GM12892 (cell line): Measurements from ENCODE around the gene APOLD1.

Experiments used
- POLR2A ChIP-seq: IDR thresholded peaks from 2 replicates; pipeline ENCODE4 v1.6.1; 2011; ENCODE audit warnings: low read depth, low read length, control low read depth
- POLR2AphosphoS5 ChIP-seq: IDR thresholded peaks from 2 replicates; pipeline ENCODE4 v1.6.1; 2011; ENCODE audit warnings: low read depth, low read length, control low read depth
- TAF1 ChIP-seq: IDR thresholded peaks from 2 replicates; pipeline ENCODE4 v1.6.1; 2011; ENCODE audit warnings: low read depth, mild to moderate bottlenecking, control low read depth, low read length, borderline replicate concordance

DNA sequence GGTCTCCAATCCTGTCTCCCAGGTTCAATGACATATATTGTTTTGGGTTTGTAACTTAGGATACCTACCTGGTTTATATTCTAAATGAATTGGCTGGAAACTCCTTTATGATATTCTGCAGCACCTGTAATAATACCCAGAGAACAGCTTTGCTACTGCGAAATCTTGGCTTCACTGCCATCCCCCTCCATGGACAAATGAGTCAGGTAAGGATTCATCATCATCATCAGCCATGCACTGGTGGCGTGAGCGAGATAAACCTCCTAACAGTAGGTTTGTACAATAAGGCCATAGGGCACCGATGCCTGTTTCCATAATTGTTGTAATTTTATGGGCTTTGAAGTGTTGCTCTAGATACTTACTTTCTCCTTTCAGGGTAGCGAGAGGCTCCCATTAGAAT lies 38.4 kb downstream of the APOLD1 start:
- TF ChIP-seq TAF1, result no peak
- no peak for TF ChIP-seq POLR2AphosphoS5
- TF ChIP-seq POLR2A, result no peak
